Neural cell (in vitro differentiated cells): ENCODE measurements around the gene ST6GALNAC3. TPM values are rescaled to one million over a fixed set of nuclear protein-coding genes. Genes with fewer than 3 reads are reported as not detected.
"Not testable (repeated sequence)": the region's sequence is repeated elsewhere in the genome, so short reads cannot be mapped to it uniquely, and the experiment has no call there.

Source experiments
- H2AFZ ChIP-seq: fragments of 200-600, 300-800 bp; sonication (generic), shearing (Covaris generic); 2 replicates; pipeline ENCODE4 v1.6.0; 2014; ENCODE audit warnings: low read depth, mild to moderate bottlenecking, antibody characterized with exemption, low read length, moderate library complexity
- H3F3A ChIP-seq: fragments of 200-600 bp; shearing (Covaris generic); 2 replicates; pipeline ENCODE4 v1.6.1; 2016; ENCODE audit warnings: mild to moderate bottlenecking, moderate library complexity, mixed read lengths, antibody characterized with exemption, low read length; ENCODE audit not compliant: insufficient read depth, poor library complexity, severe bottlenecking
- H3K27ac ChIP-seq: fragments of 200-600, 300-800 bp; sonication (generic), shearing (Covaris generic); 2 replicates; pipeline ENCODE4 v1.5.1; 2014; ENCODE audit warnings: mild to moderate bottlenecking, low read length, moderate library complexity
- H3K27me3 ChIP-seq: fragments of 300-800, 200-600 bp; sonication (generic), shearing (Covaris generic); 2 replicates; pipeline ENCODE4 v1.6.0; 2014; ENCODE audit warnings: mild to moderate bottlenecking, low read depth, low read length, moderate library complexity; ENCODE audit not compliant: insufficient read depth
- H3K36me3 ChIP-seq: fragments of 300-800, 200-600 bp; sonication (generic), shearing (Covaris generic); 2 replicates; pipeline ENCODE4 v1.5.1; 2014; ENCODE audit warnings: mild to moderate bottlenecking, antibody characterized with exemption, low read length, moderate library complexity; ENCODE audit not compliant: insufficient read depth
- H3K4me2 ChIP-seq: fragments of 300-800, 200-600 bp; sonication (generic), shearing (Covaris generic); 2 replicates; pipeline ENCODE4 v1.6.0; 2014; ENCODE audit warnings: mild to moderate bottlenecking, low read length
- H3K4me3 ChIP-seq: fragments of 300-800, 200-600 bp; sonication (generic), shearing (Covaris generic); 2 replicates; pipeline ENCODE4 v1.5.1; 2014; ENCODE audit warnings: mild to moderate bottlenecking, low read length, moderate library complexity
- H3K79me2 ChIP-seq: fragments of 200-600 bp; shearing (Covaris generic); replicated peaks from 2 replicates; pipeline ENCODE4 v1.6.0; 2014; ENCODE audit warnings: mild to moderate bottlenecking, low read length, moderate library complexity; ENCODE audit not compliant: insufficient read depth
- H3K9ac ChIP-seq: fragments of 300-800, 200-600 bp; sonication (generic), shearing (Covaris generic); 2 replicates; pipeline ENCODE4 v1.6.1; 2016; ENCODE audit warnings: mild to moderate bottlenecking, low read length, mixed read lengths
- H3K9me2 ChIP-seq: fragments of 200-600 bp; shearing (Covaris generic); 2 replicates; pipeline ENCODE4 v1.6.1; 2016; ENCODE audit warnings: mild to moderate bottlenecking, low read length, mixed read lengths; ENCODE audit not compliant: insufficient read depth
- H3K9me3 ChIP-seq: fragments of 200-600, 300-800 bp; sonication (generic), shearing (Covaris generic); 2 replicates; pipeline ENCODE4 v1.6.1; 2016; ENCODE audit warnings: mild to moderate bottlenecking, mixed run types, low read length, moderate library complexity, mixed read lengths
- H4K20me1 ChIP-seq: fragments of 200-600 bp; shearing (Covaris generic); 2 replicates; pipeline ENCODE4 v1.6.1; 2016; ENCODE audit warnings: mild to moderate bottlenecking, mixed run types; ENCODE audit not compliant: insufficient read depth
- CTCF ChIP-seq: fragments of 450-650 bp; IDR thresholded peaks from 2 replicates; pipeline ENCODE4 v1.5.1; 2014; ENCODE audit warnings: antibody characterized with exemption, mild to moderate bottlenecking, moderate library complexity; ENCODE audit not compliant: poor library complexity, severe bottlenecking
- EP300 ChIP-seq: fragments of 450-650 bp; conservative IDR thresholded peaks from 2 replicates; pipeline ENCODE4 v1.6.1; 2014; ENCODE audit warnings: antibody characterized with exemption, mild to moderate bottlenecking, moderate library complexity; ENCODE audit not compliant: poor library complexity, severe bottlenecking
- EZH2 ChIP-seq: fragments of 200-600, 300-800 bp; shearing (Covaris generic), sonication (generic); IDR thresholded peaks from 2 replicates; pipeline ENCODE4 v1.6.1; 2014; ENCODE audit warnings: antibody characterized with exemption, low read length, borderline replicate concordance, mild to moderate bottlenecking; ENCODE audit not compliant: insufficient read depth, poor library complexity, severe bottlenecking
- MXI1 ChIP-seq: fragments of 450-650 bp; conservative IDR thresholded peaks from 2 replicates; pipeline ENCODE4 v1.6.1; 2014; ENCODE audit warnings: antibody characterized with exemption, mild to moderate bottlenecking; ENCODE audit not compliant: poor library complexity, severe bottlenecking
- POLR2AphosphoS5 ChIP-seq: IDR thresholded peaks from 2 replicates; pipeline ENCODE4 v1.6.1; 2012
- RAD21 ChIP-seq: fragments of 450-650 bp; conservative IDR thresholded peaks from 2 replicates; pipeline ENCODE4 v1.6.1; 2014; ENCODE audit warnings: antibody characterized with exemption, mild to moderate bottlenecking, moderate library complexity
- REST ChIP-seq: IDR thresholded peaks from 2 replicates; pipeline ENCODE4 v1.6.1; 2012; ENCODE audit warnings: borderline replicate concordance
- SMC3 ChIP-seq: fragments of 450-650 bp; conservative IDR thresholded peaks from 2 replicates; pipeline ENCODE4 v1.6.1; 2014; ENCODE audit warnings: antibody characterized with exemption, mild to moderate bottlenecking, moderate library complexity; ENCODE audit not compliant: poor library complexity
- TAF1 ChIP-seq: IDR thresholded peaks from 2 replicates; pipeline ENCODE4 v1.6.1; 2012; ENCODE audit warnings: low read depth
- polyA plus RNA-seq: library from polyadenylated mRNA; depleted of rRNA; stranded (reverse); fragments of >200 nt; gene quantifications from 2 replicates; pipeline ENCODE4 v1.2.3, GENCODE V29; 2014

Gene ST6GALNAC3
- polyA plus RNA-seq, 1 donor from 2014 or later, result 3.6 TPM

- Histone ChIP-seq H3K79me2 (no peaks in the 10 kb centered on the region), H3K27ac (no peak overlapping the region), H3K9me3 (no peaks in the 10 kb centered on the region), H2AFZ (no peak overlapping the region), H3K9me2 (no peaks in the 10 kb centered on the region), H3F3A (no peaks in the 10 kb centered on the region), H3K4me2 (no peak overlapping the region), H3K9ac (no peak overlapping the region), H3K27me3 (no peaks in the 10 kb centered on the region), H3K4me3 (no peak overlapping the region), H4K20me1 (no peaks in the 10 kb centered on the region), H3K36me3 (no peaks in the 10 kb centered on the region)
- TF ChIP-seq SMC3 (no peak), EZH2 (no peak), MXI1 (no peak), POLR2AphosphoS5 (no peak), RAD21 (no peak), REST (no peak), EP300 (no peak), TAF1 (no peak), CTCF (no peak)
Observed at GRCh38 chr1:76340056-76340455, 265.5 kb downstream of the ST6GALNAC3 start.

DNA sequence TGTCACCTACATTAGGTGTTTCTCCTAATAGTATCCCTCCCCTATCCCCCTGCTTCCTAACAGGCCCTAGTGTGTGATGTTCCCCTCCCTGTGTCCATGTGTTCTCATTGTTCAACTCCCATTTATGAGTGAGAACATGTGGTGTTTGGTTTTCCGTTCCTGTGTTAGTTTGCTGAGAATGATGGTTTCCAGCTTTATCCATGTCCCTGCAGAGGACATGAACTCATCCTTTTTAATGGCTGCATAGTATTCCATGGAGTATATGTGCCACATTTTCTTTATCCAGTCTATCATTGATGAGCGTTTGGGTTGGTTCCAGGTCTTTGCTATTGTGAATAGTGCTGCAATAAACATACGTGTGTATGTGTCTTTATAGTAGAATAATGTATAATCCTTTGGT is 267.3 kb downstream of the ST6GALNAC3 start:
- not testable (repeated sequence) for H3K9me2 ChIP-seq, H3K36me3 ChIP-seq

GRCh38 chr1:76343356-76343755 is 268.8 kb downstream of the ST6GALNAC3 start:
- Histone ChIP-seq H3K4me2 (no peak overlapping the region), H3K27me3 (no peaks in the 10 kb centered on the region), H3K9me2 (no peaks in the 10 kb centered on the region)

More for the DNA sequence above, 267.3 kb downstream of the ST6GALNAC3 start:
- H2AFZ ChIP-seq, H3K4me3 ChIP-seq, H3K27ac ChIP-seq, H3K27me3 ChIP-seq, H4K20me1 ChIP-seq, H3K9ac ChIP-seq, H3K4me2 ChIP-seq, H3K79me2 ChIP-seq, H3F3A ChIP-seq, H3K9me3 ChIP-seq: not testable (repeated sequence)

More at GRCh38 chr1:76343356-76343755, 268.8 kb downstream of the ST6GALNAC3 start:
- Histone ChIP-seq H3K36me3 (no peaks in the 10 kb centered on the region), H2AFZ (no peak overlapping the region), H3K9me3 (no peaks in the 10 kb centered on the region), H3K79me2 (no peaks in the 10 kb centered on the region), H3K4me3 (no peak overlapping the region), H3K9ac (no peak overlapping the region), H3K27ac (no peak overlapping the region), H3F3A (no peaks in the 10 kb centered on the region), H4K20me1 (no peaks in the 10 kb centered on the region)
- TF ChIP-seq EP300 (no peak), REST (no peak)
